HG03469 (cell line): ENCODE results near the gene B4GALT6.
"Not testable (repeated sequence)": the region's sequence is repeated elsewhere in the genome, so short reads cannot be mapped to it uniquely, and the experiment has no call there.

Experiments used
- ATAC-seq: cut with Tn5 transposase; IDR thresholded peaks from one replicate; pipeline ENCODE4 v1.9.1; 2021; ENCODE audit warnings: mild to moderate bottlenecking, moderate library complexity, moderate number of reproducible peaks; ENCODE audit not compliant: unreplicated experiment

B4GALT6 gene

DNA sequence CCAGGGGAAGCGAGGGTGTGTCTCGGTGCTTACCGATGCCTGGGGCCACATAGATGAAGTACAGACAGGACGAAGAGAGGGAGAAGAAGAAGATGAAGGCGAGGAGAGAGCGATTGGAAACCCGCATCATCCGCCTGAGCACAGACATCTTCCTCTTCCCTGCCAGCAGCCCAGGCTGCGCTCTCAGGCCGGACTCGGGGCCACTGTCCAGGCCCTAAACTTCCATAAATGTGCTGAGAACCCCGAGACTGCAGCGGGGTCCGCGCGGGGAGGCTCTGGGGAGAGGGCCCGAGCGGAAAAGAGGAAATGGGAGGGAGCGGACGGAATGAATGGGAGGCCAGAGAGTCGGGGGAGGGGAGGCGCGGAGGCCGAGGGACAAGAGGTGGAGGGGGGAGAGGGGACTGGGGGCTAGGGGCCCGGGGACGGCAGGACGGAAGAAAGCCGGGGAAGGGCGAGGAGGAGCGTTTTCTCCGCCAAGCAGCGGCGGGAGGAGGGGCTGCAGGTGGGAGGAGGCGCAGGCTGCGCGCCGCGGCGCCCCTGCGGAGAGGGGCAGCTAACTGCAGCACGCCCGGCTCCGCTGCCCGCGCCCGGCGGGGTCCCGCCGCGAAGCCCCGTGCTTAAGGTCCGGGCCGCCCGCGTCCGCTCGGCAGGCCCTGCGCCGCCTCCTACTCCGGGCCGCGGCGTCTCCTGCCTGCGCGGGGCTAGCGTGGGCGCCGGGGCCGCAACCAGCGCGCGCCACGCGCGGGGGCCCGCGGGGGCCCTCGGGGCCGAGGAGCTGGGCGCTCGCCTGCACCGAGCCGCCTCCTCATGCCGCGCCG, at the start of gene B4GALT6:
TSS of gene B4GALT6 (minus strand) at position 303 of the 818 bp plus-strand sequence. CDS start at position 148, 155 bp downstream.
- peak; percentile 26 for ATAC-seq

DNA sequence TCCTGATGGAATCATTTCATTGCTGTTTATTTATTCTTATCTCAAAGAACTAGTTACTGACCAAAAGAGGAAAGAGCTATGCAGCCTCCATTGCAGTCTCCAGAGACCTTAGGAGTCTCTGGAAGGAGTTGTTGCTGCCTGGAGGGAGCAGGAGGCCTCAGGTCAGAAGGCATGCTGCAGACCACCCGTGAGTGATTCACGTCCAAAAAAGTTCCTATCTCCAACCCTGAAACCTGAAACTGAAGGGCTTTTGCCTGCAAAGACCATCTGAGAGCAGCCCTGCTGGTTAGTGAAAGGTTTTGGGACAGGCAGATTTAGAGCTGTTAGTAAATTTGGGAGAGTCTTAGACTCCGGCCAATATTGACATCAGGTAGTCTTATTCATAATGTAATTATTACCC, 47.2 kb upstream of the B4GALT6 start:
- no peak for ATAC-seq

DNA sequence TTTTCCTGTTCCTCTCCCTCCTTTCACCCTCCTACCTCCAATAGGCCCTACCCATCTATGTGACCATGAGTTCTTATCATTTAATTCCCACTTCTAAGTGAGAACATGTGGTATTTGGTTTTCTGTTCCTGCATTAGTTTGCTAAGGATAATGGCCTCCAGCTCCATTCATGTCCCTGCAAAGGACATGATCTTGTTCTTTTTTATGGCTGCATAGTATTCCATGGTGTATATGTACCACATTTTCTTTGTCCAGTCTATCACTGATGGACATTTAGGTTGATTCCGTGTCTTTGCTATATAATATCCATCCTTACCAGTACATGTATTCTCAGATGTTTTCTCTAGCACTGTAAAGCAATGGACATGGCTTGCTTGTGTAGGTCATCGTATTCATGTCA, 44.8 kb upstream of the B4GALT6 start:
- not testable (repeated sequence) for ATAC-seq

- no peak for ATAC-seq
These were observed 39.8 kb upstream of the B4GALT6 start for GRCh38 chr18:31723990-31724711.

- ATAC-seq: no peak
These were observed 39.2 kb upstream of the B4GALT6 start for GRCh38 chr18:31723639-31723989.

GRCh38 chr18:31722369-31722957, 38.1 kb upstream of the B4GALT6 start:
- peak; percentile 96 for ATAC-seq

- no peak for ATAC-seq
These were observed 37.2 kb upstream of the B4GALT6 start for GRCh38 chr18:31721601-31722000.

DNA sequence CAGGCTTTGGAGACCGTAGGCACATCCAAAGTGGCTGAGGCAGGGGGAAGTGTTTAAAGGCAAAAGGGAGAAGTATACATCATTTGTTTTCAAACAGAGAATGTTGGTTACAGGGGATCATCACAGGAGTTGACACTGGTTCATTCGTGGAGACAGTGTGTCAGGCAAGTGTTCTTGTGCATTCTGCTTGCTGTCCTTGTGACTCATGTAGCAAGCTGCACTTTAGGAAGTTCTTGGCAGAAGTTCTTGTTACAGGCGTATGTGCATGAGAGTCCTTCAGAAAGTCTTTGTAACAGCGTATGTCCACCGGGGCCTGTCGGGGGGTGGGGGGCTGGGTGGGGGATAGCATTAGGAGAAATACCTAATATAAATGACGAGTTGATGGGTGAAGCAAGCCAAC, 36.5 kb upstream of the B4GALT6 start:
- no peak for ATAC-seq

DNA sequence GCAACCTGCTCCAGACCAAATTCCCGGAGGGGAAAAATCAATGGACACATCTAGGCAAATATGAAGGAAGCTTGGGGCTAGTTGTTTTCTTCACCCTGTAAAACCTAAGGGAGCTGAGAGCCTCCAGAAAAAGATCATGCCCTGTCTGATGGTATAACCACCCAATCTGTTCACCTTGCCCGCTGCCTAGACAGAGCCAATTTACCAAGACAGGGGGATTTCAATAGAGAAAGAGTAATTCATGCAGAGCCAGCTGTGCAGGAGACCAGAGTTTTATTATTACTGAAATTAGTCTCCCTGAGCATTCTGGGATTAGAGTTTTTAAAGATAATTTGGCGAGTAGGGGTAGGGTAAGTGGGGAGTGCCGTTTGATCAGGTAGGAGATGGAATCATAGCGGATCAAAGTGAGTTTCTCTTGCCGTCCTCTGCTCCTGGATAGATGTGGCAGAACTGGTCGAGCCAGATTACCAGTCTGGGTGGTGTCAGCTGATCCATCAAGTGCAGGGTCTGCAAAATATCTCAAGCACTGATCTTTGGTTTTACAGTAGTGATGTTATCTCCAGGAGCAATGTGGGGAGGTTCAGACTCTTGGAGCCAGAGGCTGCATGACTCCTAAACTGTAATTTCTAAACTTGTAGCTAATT, 35.1 kb upstream of the B4GALT6 start:
- no peak for ATAC-seq

- ATAC-seq: no peak
These were observed 34.0 kb upstream of the B4GALT6 start for GRCh38 chr18:31718386-31718785.

- ATAC-seq: no peak
These were observed 32.0 kb upstream of the B4GALT6 start for GRCh38 chr18:31716362-31716761.

DNA sequence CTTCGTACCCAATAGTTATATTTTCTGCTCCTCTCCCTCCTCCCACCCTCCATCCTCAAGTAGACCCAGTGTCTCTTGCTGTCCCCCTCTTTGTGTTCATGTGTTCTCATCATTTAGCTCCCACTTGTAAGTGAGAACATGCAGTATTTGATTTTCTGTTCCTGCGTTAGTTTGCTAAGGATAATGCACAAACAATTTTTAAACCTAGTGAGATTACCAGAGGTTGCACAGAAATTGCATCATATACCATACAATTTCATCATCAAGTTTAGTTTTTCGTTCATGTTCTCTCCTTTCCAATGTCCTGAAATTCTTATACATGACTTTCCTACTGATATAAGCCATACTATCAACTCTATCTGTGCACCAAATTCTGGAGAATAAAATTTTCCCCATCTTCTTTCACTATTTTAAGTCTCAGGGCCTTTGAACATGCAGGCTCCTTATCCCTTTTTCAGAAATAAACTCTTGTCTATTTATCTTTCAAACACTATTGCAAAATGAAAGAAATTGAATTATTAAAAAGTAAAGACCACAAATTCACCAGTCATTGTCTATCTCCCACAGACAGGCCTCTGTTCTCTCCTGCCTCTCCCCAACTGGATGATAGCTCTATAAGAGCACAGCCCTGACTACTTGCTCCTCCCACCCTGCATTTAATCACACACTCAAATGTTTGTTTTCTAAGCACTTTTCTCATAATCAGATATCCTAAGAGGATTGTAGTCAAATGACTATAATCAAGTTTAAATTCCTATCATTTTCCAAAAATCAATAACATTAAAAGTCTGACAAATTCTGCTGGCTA, 27.2 kb upstream of the B4GALT6 start:
- ATAC-seq: no peak

DNA sequence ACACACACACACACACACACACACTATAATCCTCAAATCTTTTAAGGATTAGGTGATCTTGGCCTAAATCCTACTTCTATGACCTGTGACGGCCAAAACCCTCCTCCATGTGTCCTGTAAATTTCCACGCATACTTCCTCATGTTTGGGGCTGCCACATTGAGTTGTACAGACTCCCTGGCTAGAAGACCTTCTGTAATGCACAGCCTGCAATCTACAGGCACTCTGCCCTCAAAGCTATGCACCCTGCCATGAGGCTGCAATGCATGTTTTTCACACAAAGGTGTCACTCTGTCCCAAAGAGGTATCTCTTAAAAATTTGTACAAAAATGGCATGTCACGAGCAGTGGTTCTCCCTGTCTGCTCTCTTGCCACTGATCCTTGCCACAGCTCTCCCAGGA, 26.4 kb upstream of the B4GALT6 start:
- no peak for ATAC-seq

DNA sequence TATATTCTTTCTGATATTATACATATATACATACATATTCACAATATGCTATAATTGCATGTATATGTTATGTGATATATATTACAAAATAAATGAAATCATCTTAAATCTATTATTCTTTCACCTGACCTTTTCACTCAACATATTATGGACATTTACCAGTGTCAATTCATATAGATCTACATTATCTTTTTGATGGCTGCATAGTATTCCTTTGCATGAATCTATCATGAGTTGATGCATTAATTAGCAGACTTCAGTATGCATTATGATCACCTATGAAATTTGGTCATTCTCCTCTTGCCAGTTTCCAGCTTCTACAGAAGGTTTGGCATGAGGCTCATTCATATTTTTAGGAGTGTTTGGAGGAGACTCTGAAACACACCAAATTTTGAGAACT, 23.4 kb upstream of the B4GALT6 start:
- no peak for ATAC-seq

DNA sequence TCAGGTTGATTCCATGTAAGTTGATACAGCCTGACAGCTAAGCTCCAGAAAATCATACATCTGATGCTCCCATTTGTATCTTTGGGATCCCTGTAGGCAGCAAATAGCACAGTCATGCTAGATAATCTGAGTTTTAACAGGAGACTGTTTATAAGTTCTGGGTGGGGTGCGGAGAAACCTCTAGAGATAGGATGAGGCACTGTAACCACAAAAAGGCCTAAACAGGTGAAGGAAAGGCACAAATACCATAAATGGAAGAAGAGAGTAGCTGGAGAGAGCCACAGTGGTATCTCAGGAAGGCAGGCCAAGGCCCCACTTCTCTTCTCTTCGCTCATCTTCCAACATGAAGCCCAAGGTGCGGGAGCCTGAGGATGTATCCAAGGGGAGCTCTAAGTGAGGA, 18.1 kb upstream of the B4GALT6 start:
- ATAC-seq: no peak

- ATAC-seq: no peak
These were observed 17.4 kb upstream of the B4GALT6 start for GRCh38 chr18:31701744-31702143.

GRCh38 chr18:31700990-31701389, 16.6 kb upstream of the B4GALT6 start:
- no peak for ATAC-seq

- no peak for ATAC-seq
These were observed 13.2 kb upstream of the B4GALT6 start for GRCh38 chr18:31697351-31698298.

- no peak for ATAC-seq
These were observed 11.6 kb upstream of the B4GALT6 start for GRCh38 chr18:31695989-31696388.
